Measurements from ENCODE around the gene SLC12A6.

DNA sequence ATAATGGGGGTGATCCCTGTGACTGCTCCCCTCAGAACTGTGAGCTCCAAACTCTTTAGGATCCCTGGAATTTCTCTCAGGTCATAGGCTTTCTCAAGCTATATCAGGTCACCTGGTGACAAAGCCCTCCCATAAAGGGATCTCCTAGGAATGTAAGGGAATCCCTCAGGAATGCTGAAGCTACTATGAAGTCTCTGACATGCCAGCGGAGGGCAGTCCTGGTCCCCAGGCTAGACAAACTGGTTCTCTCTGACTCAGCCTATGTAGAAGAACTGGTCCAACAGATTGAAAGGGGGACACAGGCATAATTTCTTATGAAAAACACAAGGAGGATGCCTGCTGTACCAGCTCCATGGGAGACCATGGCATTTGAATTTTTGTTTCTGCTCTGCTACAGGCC is 22.7 kb upstream of the SLC12A6 start:
- TF ChIP-seq YY1 (IDR thresholded peaks at IDR 0.05; ENCODE audit: insufficient read depth, insufficient read length) (no peak), SUZ12 (IDR thresholded peaks at IDR 0.05; ENCODE audit: extremely low read depth, insufficient read depth, insufficient read length) (no peak), ZNF274 (IDR thresholded peaks at IDR 0.05; ENCODE audit: low read depth, low read length) (no peak)
